HG03135 (cell line): ENCODE measurements around the gene APC2.
"Not testable (repeated sequence)": the region's sequence is repeated elsewhere in the genome, so short reads cannot be mapped to it uniquely, and the experiment has no call there.

ENCODE experiments used
- ATAC-seq: cut with Tn5 transposase; IDR thresholded peaks from one replicate; pipeline ENCODE4 v1.9.1; 2021; ENCODE audit warnings: mild to moderate bottlenecking, moderate library complexity; ENCODE audit not compliant: unreplicated experiment

The APC2 gene

GRCh38 chr19:1412323-1412923 lies 37.5 kb upstream of the APC2 start:
- no peak for ATAC-seq

- ATAC-seq, result no peak
Measured at GRCh38 chr19:1412995-1413800, 36.7 kb upstream of the APC2 start.

- no peak for ATAC-seq
Measured at GRCh38 chr19:1416014-1416841, 33.7 kb upstream of the APC2 start.

GRCh38 chr19:1417145-1417544 lies 32.8 kb upstream of the APC2 start:
- ATAC-seq, result no peak

GRCh38 chr19:1417681-1418495 lies 32.0 kb upstream of the APC2 start:
- ATAC-seq, result no peak

GRCh38 chr19:1418496-1418775 lies 31.5 kb upstream of the APC2 start:
- ATAC-seq, result no peak

- ATAC-seq, result no peak
Measured at GRCh38 chr19:1418951-1419738, 30.8 kb upstream of the APC2 start.

GRCh38 chr19:1420085-1420484 lies 29.8 kb upstream of the APC2 start:
- not testable (repeated sequence) for ATAC-seq

GRCh38 chr19:1420590-1420989 lies 29.3 kb upstream of the APC2 start:
- ATAC-seq, result no peak

- no peak for ATAC-seq
Measured at GRCh38 chr19:1421218-1421957, 28.5 kb upstream of the APC2 start.

GRCh38 chr19:1421958-1422305 lies 28.0 kb upstream of the APC2 start:
- no peak for ATAC-seq

GRCh38 chr19:1422360-1422759 lies 27.6 kb upstream of the APC2 start:
- no peak for ATAC-seq

GRCh38 chr19:1422943-1423342 lies 27.0 kb upstream of the APC2 start:
- ATAC-seq, result no peak

- ATAC-seq, result no peak
Measured at GRCh38 chr19:1423436-1424191, 26.3 kb upstream of the APC2 start.

GRCh38 chr19:1424192-1424955 lies 25.5 kb upstream of the APC2 start:
- no peak for ATAC-seq

GRCh38 chr19:1425102-1425837 lies 24.7 kb upstream of the APC2 start:
- no peak for ATAC-seq

- no peak for ATAC-seq
Measured at GRCh38 chr19:1425902-1426301, 24.0 kb upstream of the APC2 start.

GRCh38 chr19:1426736-1427135 lies 23.2 kb upstream of the APC2 start:
- no peak for ATAC-seq
